ENCODE data around the gene ARHGEF11.

DNA sequence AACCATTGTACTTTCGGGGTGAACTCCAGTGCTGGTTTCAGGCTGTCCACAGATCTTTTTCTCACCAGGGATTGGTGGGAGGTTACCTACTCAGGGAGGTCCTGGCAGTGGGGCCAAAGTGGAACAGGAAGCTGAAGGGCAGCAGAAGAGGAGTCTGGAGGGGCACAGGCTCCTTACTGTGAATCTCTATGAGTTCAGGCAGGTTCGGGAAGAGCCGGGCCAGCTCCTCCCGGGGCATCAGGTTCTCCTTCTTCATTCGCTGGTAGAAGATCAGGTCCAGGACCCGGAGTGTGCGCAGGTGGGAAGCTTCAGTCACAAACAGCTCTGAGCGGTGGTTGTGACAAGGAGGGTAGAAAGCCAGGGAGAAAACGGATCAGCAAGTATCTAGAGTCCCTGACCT, 98.4 kb downstream of the ARHGEF11 start:
- TF ChIP-seq, protein P1, sequence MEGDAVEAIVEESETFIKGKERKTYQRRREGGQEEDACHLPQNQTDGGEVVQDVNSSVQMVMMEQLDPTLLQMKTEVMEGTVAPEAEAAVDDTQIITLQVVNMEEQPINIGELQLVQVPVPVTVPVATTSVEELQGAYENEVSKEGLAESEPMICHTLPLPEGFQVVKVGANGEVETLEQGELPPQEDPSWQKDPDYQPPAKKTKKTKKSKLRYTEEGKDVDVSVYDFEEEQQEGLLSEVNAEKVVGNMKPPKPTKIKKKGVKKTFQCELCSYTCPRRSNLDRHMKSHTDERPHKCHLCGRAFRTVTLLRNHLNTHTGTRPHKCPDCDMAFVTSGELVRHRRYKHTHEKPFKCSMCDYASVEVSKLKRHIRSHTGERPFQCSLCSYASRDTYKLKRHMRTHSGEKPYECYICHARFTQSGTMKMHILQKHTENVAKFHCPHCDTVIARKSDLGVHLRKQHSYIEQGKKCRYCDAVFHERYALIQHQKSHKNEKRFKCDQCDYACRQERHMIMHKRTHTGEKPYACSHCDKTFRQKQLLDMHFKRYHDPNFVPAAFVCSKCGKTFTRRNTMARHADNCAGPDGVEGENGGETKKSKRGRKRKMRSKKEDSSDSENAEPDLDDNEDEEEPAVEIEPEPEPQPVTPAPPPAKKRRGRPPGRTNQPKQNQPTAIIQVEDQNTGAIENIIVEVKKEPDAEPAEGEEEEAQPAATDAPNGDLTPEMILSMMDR (IDR thresholded peaks at IDR 0.05; ENCODE audit: borderline replicate concordance, extremely low read depth, low read length, poor library complexity, severe bottlenecking): no peak
- TF ChIP-seq EZH2 (IDR thresholded peaks at IDR 0.05; ENCODE audit: borderline replicate concordance, low read depth, low read length, severe bottlenecking): no peak

All from DND-41 (cell line).